DMS153 treated with DMSO at 0.1 percent for 48 hours (cell line): ENCODE measurements around the gene KCNN1.

Source experiments
- DNase-seq: peaks from one replicate; lab custom pipeline; 2025; ENCODE audit not compliant: unreplicated experiment; lab: John Stamatoyannopoulos, UW

KCNN1 gene

GRCh38 chr19:17947815-17948513 lies 18.9 kb upstream of the KCNN1 start:
- DNase-seq = peak; percentile 94

GRCh38 chr19:17948514-17948900 lies 18.4 kb upstream of the KCNN1 start:
- DNase-seq = no peak

- DNase-seq = no peak
Measured at GRCh38 chr19:17948931-17949930, 17.7 kb upstream of the KCNN1 start.

GRCh38 chr19:17949956-17950309 lies 17.0 kb upstream of the KCNN1 start:
- no peak for DNase-seq

- no peak for DNase-seq
Measured at GRCh38 chr19:17950310-17951156, 16.4 kb upstream of the KCNN1 start.

GRCh38 chr19:17951157-17951989 lies 15.5 kb upstream of the KCNN1 start:
- no peak for DNase-seq

- DNase-seq = no peak
Measured at GRCh38 chr19:17951990-17952976, 14.6 kb upstream of the KCNN1 start.

- DNase-seq = no peak
Measured at GRCh38 chr19:17953316-17953801, 13.5 kb upstream of the KCNN1 start.

GRCh38 chr19:17953869-17954268 lies 13.0 kb upstream of the KCNN1 start:
- no peak for DNase-seq

- DNase-seq = no peak
Measured at GRCh38 chr19:17954401-17954800, 12.5 kb upstream of the KCNN1 start.

- no peak for DNase-seq
Measured at GRCh38 chr19:17957149-17957849, 9.6 kb upstream of the KCNN1 start.

GRCh38 chr19:17957885-17958284 lies 9.0 kb upstream of the KCNN1 start:
- no peak for DNase-seq

- no peak for DNase-seq
Measured at GRCh38 chr19:17963936-17964691, 2.8 kb upstream of the KCNN1 start.

GRCh38 chr19:17965370-17966128 lies 1.4 kb upstream of the KCNN1 start:
- no peak for DNase-seq

- DNase-seq = no peak
Measured at GRCh38 chr19:17966129-17966483, 801 bp upstream of the KCNN1 start.

GRCh38 chr19:17967257-17968051 lies 547 bp downstream of the KCNN1 start:
- no peak for DNase-seq
